K562 (cell line): ENCODE measurements around the gene VWA1. TPM values are rescaled to one million over a fixed set of nuclear protein-coding genes. Genes with fewer than 3 reads are reported as not detected.

Experiments
- BRCA1 ChIP-seq, 2 experiments: fragments of 450-650 bp in 1 of 2; sonication (generic) in 1 of 2; formaldehyde crosslinking in 1 of 2; IDR thresholded peaks; 2 replicates each; pipeline versions ENCODE4 v1.5.0 to v1.6.1; 2017 to 2020; ENCODE audit warnings: mild to moderate bottlenecking in 1 of 2, missing genetic modification reagents in 1 of 2
- CBX1 ChIP-seq: sonication (generic); IDR thresholded peaks from 2 replicates; pipeline ENCODE4 v1.6.1; 2016; ENCODE audit warnings: antibody characterized with exemption, low read depth, mild to moderate bottlenecking
- HDAC1 ChIP-seq, 2 experiments: fragments of 450-650 bp; IDR thresholded peaks; 2 replicates each; pipeline ENCODE4 v1.6.1; 2016 to 2017; ENCODE audit warnings: inconsistent platforms in 1 of 2, mild to moderate bottlenecking in 1 of 2, moderate library complexity in 1 of 2
- MAX ChIP-seq: sonication (generic); formaldehyde crosslinking; IDR thresholded peaks from 2 replicates; pipeline ENCODE4 v1.9.0; 2022; ENCODE audit warnings: mild to moderate bottlenecking, missing genetic modification reagents
- MGA ChIP-seq: fragments of 450-650 bp; IDR thresholded peaks from 2 replicates; pipeline ENCODE4 v1.6.1; 2016; ENCODE audit warnings: mild to moderate bottlenecking, moderate library complexity
- POLR2A ChIP-seq: fragments of 450-650 bp; conservative IDR thresholded peaks from 2 replicates; pipeline ENCODE4 v1.6.1; 2016
- RAD21 ChIP-seq, 2 experiments: fragments of 250-450 bp in 1 of 2; fragments of 450-650 bp in 1 of 2; sonication (Bioruptor Pico) in 1 of 2; formaldehyde crosslinking in 1 of 2; IDR thresholded peaks in 1 of 2; conservative IDR thresholded peaks in 1 of 2; 2 replicates each; pipeline versions ENCODE4 v1.4.0 to v1.8.0; 2020 to 2022; ENCODE audit warnings: mild to moderate bottlenecking in 2 of 2, moderate library complexity in 1 of 2
- SP2 ChIP-seq: IDR thresholded peaks from 2 replicates; pipeline ENCODE4 v1.6.1; 2011; ENCODE audit warnings: mild to moderate bottlenecking, low read depth, low read length, moderate library complexity; ENCODE audit not compliant: poor library complexity, severe bottlenecking; ENCODE audit errors: extremely low read depth
- SUPT5H ChIP-seq: fragments of 450-650 bp; IDR thresholded peaks from 2 replicates; pipeline ENCODE4 v1.6.1; 2016
- ZBTB2 ChIP-seq: fragments of 450-650 bp; IDR thresholded peaks from 2 replicates; pipeline ENCODE4 v1.6.1; 2016; ENCODE audit warnings: antibody characterized with exemption
- ZNF740 ChIP-seq, 3 experiments: fragments of 200-800 bp in 1 of 3; sonication (Bioruptor generic) in 1 of 3; sonication (generic) in 1 of 3; formaldehyde crosslinking in 1 of 3; IDR thresholded peaks; 2 replicates each; pipeline versions ENCODE4 v1.6.1 to v1.8.0; 2016 to 2022; ENCODE audit warnings: mild to moderate bottlenecking in 2 of 3, missing compliant biosample characterization in 2 of 3, missing genetic modification characterization in 2 of 3, missing genetic modification reagents in 1 of 3
- polyA plus RNA-seq, 8 experiments: library from polyadenylated mRNA; depleted of rRNA in 4 of 8; stranded (reverse) in 5 of 8; unstranded in 3 of 8; fragments of >200 nt; fragmentation: Nextera tagmentation in 2 of 8; fragmentation: Illumina TruSeq in 1 of 8; extraction: Ambion mirVana in 2 of 8; extraction: Trizol in 1 of 8; gene quantifications; 2 replicates each; pipeline versions ENCODE4 v1.2.1 to v1.2.3, GENCODE V29; 2011 to 2014; ENCODE audit warnings: inconsistent platforms in 1 of 8, missing spikeins in 1 of 8
- total RNA-seq, 7 experiments: library from RNA; depleted of rRNA in 6 of 7; stranded (reverse); fragments of >200 nt in 6 of 7; fragmentation: Illumina TruSeq in 2 of 7; extraction: Trizol in 2 of 7; gene quantifications; 2 replicates each; pipeline versions ENCODE4 v1.2.1 to v1.2.3, GENCODE V29; 2011 to 2021; ENCODE audit warnings: low replicate concordance in 1 of 7

The VWA1 gene
- total and polyA plus RNA-seq, 9 of the 15 experiments (the other 6 are each of a cell fraction or from before 2014, with no cell fraction given): 0.01 to 6.4 (median 0.85) TPM

- TF ChIP-seq BRCA1 (IDR thresholded peaks at IDR 0.05) (no peak), BRCA1 (CRISPR knock-in tag; IDR thresholded peaks at IDR 0.05) (0 out of 2 replicates have a peak, but pooled peaks have one; percentile 88), MAX (peak; percentile 53; the same call in 1 of the 2 replicates), ZNF740 (CRISPR knock-in tag; IDR thresholded peaks at IDR 0.05) (0 out of 2 replicates have a peak, but pooled peaks have one; percentile 32), ZNF740 (tag; IDR thresholded peaks at IDR 0.05) (no peak), ZBTB2 (peak; percentile 23; the same call in 1 of the 2 replicates), MGA (peak; percentile 20; the same call in 1 of the 2 replicates), HDAC1 (IDR thresholded peaks at IDR 0.05) (peak in 1 of 2 experiments; percentile 13; a peak in 1 of 4 replicates), SUPT5H (peak; percentile 5; the same call in 1 of the 2 replicates), RAD21 (CRISPR knock-in tag; conservative IDR thresholded peaks at IDR 0.05 in 1 of 2, IDR thresholded peaks at IDR 0.05 in 1 of 2) (0 out of 4 replicates have a peak, but pooled peaks of 1 of the 2 experiments have one; percentile 8), SP2 (peak; percentile 9), POLR2A (peak; percentile 15; the same call in 1 of the 2 replicates), CBX1 (no peak)
- TF ChIP-seq, all 486 proteins: peak for 18
Measured at GRCh38 chr1:1406101-1406820, 29.2 kb upstream of the VWA1 start (continued).
